Daoy (cell line): ENCODE results near the gene PPM1D. TPM values are rescaled to one million over a fixed set of nuclear protein-coding genes. Genes with fewer than 3 reads are reported as not detected.

ENCODE experiments used
- DNase-seq: peaks from one replicate; pipeline ENCODE4 v3.0.0-alpha.2; 2015; ENCODE audit warnings: low read depth
- total RNA-seq: library from RNA; depleted of rRNA; stranded (reverse); fragments of >200 nt; shearing (Covaris generic); gene quantifications from 2 replicates; pipeline ENCODE4 v1.2.3, GENCODE V29; 2014

The PPM1D gene
- total RNA-seq, 1 experiment from 2014 or later = 12.2 TPM

GRCh38 chr17:60618854-60619526 lies 19.0 kb downstream of the PPM1D start:
- DNase-seq = no peak

GRCh38 chr17:60622961-60623360 lies 23.0 kb downstream of the PPM1D start:
- no peak for DNase-seq

- DNase-seq = no peak
Observed at GRCh38 chr17:60623415-60623814, 23.4 kb downstream of the PPM1D start.

- no peak for DNase-seq
Observed at GRCh38 chr17:60627124-60627523, 27.1 kb downstream of the PPM1D start.

GRCh38 chr17:60628252-60628889 lies 28.4 kb downstream of the PPM1D start:
- DNase-seq = no peak

- no peak for DNase-seq
Observed at GRCh38 chr17:60629120-60629519, 29.1 kb downstream of the PPM1D start.

GRCh38 chr17:60630352-60630751 lies 30.4 kb downstream of the PPM1D start:
- DNase-seq = no peak

- DNase-seq = peak; percentile 3
Observed at GRCh38 chr17:60631119-60631518, 31.1 kb downstream of the PPM1D start.

GRCh38 chr17:60637683-60638082 lies 37.7 kb downstream of the PPM1D start:
- no peak for DNase-seq

GRCh38 chr17:60639019-60639330 lies 39.0 kb downstream of the PPM1D start:
- DNase-seq = no peak

GRCh38 chr17:60640503-60640902 lies 40.5 kb downstream of the PPM1D start:
- DNase-seq = no peak

- DNase-seq = no peak
Observed at GRCh38 chr17:60641126-60641525, 41.1 kb downstream of the PPM1D start.

GRCh38 chr17:60641810-60642220 lies 41.8 kb downstream of the PPM1D start:
- DNase-seq = peak; percentile 58

GRCh38 chr17:60645918-60646523 lies 46.0 kb downstream of the PPM1D start:
- no peak for DNase-seq

- no peak for DNase-seq
Observed at GRCh38 chr17:60646701-60647100, 46.7 kb downstream of the PPM1D start.

GRCh38 chr17:60647705-60648104 lies 47.7 kb downstream of the PPM1D start:
- DNase-seq = no peak

- no peak for DNase-seq
Observed at GRCh38 chr17:60652454-60653247, 52.7 kb downstream of the PPM1D start.

GRCh38 chr17:60653569-60653968 lies 53.6 kb downstream of the PPM1D start:
- no peak for DNase-seq

GRCh38 chr17:60656499-60656898 lies 56.5 kb downstream of the PPM1D start:
- DNase-seq = no peak

GRCh38 chr17:60659156-60659555 lies 59.2 kb downstream of the PPM1D start:
- no peak for DNase-seq

- DNase-seq = no peak
Observed at GRCh38 chr17:60661489-60661888, 61.5 kb downstream of the PPM1D start.

GRCh38 chr17:60664022-60664421 lies 64.0 kb downstream of the PPM1D start:
- no peak for DNase-seq

- no peak for DNase-seq
Observed at GRCh38 chr17:60665602-60666001, 65.6 kb downstream of the PPM1D start.
